Measurements from ENCODE around the gene SLC6A1. TPM values are rescaled to one million over a fixed set of nuclear protein-coding genes. Genes with fewer than 3 reads are reported as not detected.
"Not testable (repeated sequence)": the region's sequence is repeated elsewhere in the genome, so short reads cannot be mapped to it uniquely, and the experiment has no call there.

SLC6A1 gene
- total and polyA plus RNA-seq, 12 donors = 0.55 to 2.7 (median 1.7) TPM

DNA sequence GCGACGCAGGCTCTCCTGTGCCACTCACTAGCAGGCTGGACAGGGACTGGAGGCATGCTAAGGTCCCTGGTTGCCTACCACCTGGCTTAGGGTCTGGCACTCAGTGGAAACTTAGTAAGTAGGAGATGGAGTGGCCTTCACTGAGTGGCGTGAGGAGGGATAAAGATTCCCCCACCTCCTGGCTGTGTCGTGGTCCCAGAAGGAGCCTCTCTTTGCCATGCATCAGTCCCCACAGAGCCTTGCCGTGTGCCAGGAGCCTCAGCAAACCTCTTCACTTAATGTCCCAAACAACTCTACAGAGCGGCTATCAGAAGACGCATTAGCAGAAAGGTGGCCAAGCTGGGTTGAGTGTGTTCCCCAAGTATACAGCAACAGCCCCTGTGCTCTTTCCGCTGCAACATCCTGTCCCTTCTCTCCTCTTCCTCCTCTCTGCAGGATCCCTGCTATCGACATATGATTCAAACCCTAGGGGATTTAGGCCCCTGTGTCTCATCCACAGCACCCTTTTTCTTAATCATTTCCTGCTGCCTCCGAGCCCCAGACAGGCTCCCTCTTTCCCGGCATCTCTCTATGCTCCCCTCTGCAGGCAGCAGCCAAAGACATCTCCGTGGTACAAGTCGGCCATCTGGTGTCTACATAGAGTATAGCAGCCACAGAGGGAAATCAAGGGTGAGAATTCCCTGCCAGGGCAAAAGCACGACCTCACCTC, 66.7 kb downstream of the SLC6A1 start:
- H3K27me3 ChIP-seq = peaks cover 0 to 51% (median 30%) of the 10 kb centered on the region in 7 donors
- H3K9me3 ChIP-seq = peaks cover 0 to 3% (median 0%) of the 10 kb centered on the region in 11 donors
- H3K36me3 ChIP-seq = no peaks in the 10 kb centered on the region
- peaks cover 0 to 15% (median 7%) of the 10 kb centered on the region in 9 donors for H3K4me1 ChIP-seq
- H3K4me3 ChIP-seq = no peak overlapping the region
- ATAC-seq = peak; percentile 77 to 94 (median 86)
- intact Hi-C loops (cut with DNase I) = loop anchor here (1.0 to 5.0 kb wide), 12 partner anchors 108 to 302 kb away; no protein-coding TSS in a partner anchor
- peak; percentile 73 to 91 (median 82) for TF ChIP-seq CTCF (IDR thresholded peaks at IDR 0.05)
- 30 to 31% methylated on average over 14 of the region's 14 CpGs for WGBS, 2 donors
- peak in 1 of 2 donors; percentile 67 for DNase-seq
- no peak overlapping the region for H3K27ac ChIP-seq

DNA sequence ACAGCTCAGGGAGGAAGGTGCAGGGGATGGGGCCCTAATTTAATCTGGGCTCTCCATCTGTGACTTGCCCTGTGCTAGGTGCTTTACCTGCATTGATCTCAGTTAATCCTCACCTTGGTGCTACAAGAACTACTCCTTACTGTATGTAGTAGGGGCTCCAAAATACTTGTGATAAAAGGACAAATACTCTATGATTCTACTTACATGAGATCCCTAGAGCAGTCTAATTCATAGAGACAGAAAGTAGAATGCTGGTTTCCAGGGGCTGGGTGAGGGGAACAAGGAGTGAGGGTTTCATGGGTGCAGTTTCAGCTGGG, 67.2 kb downstream of the SLC6A1 start:
- ATAC-seq (peak in 1 of 8 donors; percentile 9), DNase-seq (no peak)
- Histone ChIP-seq H3K4me3 (no peak overlapping the region), H3K27ac (no peak overlapping the region), H3K9me3 (peaks cover 0 to 7% (median 0%) of the 10 kb centered on the region in 11 donors), H3K4me1 (peaks cover 0 to 15% (median 7%) of the 10 kb centered on the region in 9 donors), H3K36me3 (no peaks in the 10 kb centered on the region), H3K27me3 (peaks cover 0 to 46% (median 29%) of the 10 kb centered on the region in 7 donors)
- intact Hi-C loops (cut with DNase I) = loop anchor here (1.0 to 10.0 kb wide), 23 partner anchors 109 to 302 kb away; no protein-coding TSS in a partner anchor
- peak in 3 of 9 donors; percentile 2 to 38 (median 6) for TF ChIP-seq CTCF (IDR thresholded peaks at IDR 0.05)

DNA sequence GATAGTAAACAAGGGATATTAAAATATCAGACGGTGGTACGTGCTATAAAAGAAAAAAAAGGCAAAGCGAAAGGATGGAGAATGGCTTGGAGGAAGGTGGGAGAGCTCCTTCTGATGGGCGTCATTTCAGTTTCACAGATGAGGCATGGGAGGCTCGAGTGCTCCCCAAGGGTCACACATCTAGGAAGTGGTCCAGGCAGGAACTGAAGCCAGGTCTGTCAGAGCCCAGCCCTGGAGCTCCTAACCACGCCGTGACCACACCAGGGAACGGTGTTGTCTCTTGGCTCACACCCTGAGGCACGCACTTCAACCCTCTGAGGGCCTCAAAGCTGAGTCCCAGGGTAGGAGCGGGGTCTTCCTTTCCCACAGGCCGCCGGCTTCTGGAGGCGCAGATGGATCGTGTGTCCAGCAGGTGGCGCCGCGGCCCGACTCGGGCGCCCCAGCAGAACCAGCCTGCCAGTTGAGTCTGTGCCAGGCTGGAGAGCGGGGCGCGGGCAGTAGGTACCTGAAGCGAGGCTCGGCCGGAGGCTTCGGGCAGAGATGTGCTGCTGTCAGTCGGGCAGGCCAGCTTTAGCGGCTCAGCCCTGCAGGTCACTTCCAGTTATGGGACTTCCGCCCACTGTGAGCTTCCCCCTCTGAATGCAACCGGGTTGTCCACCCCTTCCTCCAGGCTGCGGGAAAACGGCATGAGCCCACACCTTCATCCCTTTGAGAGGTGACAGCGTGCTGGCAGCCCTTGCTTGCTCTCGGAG, 68.1 kb downstream of the SLC6A1 start:
- Histone ChIP-seq H3K36me3 (no peaks in the 10 kb centered on the region), H3K4me3 (peak overlapping the region in 8 of 10 donors; percentile 6 to 47 (median 28)), H3K27ac (no peak overlapping the region), H3K27me3 (peaks cover 0 to 45% (median 21%) of the 10 kb centered on the region in 7 donors), H3K4me1 (peaks cover 0 to 15% (median 7%) of the 10 kb centered on the region in 9 donors), H3K9me3 (peaks cover 0 to 11% (median 0%) of the 10 kb centered on the region in 11 donors)
- TF ChIP-seq CTCF (IDR thresholded peaks at IDR 0.05) = peak; percentile 70 to 93 (median 89)
- 17 to 18% methylated on average over 34 to 35 of the region's 35 CpGs for WGBS, 2 donors
- DNase-seq = peak; percentile 51 to 60
- intact Hi-C loops (cut with DNase I) = loop anchor here in 9 of 10 donors (1.0 to 10.0 kb wide), 13 partner anchors 142 to 303 kb away; no protein-coding TSS in a partner anchor
- ATAC-seq = peak; percentile 64 to 85 (median 78)

DNA sequence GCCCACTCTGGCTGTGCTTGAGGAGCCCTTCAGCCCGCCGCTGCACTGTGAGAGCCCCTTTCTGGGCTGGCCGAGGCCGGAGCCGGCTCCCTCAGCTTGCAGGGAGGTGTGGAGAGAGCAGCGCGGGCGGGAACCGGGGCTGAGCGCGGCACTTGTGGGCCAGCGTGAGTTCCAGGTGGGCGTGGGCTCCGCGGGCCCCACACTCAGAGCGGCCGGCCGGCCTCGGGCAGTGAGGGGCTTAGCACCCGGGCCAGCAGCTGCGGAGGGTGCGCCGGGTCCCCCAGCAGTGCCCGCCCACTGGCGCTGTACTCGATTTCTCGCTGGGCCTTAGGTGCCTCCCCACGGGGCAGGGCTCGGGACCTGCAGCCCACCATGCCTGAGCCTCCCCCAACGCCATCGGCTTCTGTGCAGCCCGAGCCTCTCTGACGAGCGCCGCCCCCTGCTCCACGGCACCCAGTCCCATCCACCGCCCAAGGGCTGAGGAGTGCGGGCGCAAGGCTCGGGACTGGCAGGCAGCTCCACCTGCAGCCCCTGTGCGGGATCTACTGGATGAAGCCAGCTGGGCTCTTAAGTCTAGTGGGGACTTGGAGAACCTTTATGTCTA, 68.8 kb downstream of the SLC6A1 start:
- H3K27me3 ChIP-seq = peaks cover 0 to 41% (median 21%) of the 10 kb centered on the region in 7 donors
- intact Hi-C loops (cut with DNase I) = loop anchor here in 9 of 10 donors (2.0 to 10.0 kb wide), 11 partner anchors 141 to 304 kb away; no protein-coding TSS in a partner anchor

More for the DNA sequence above, 68.8 kb downstream of the SLC6A1 start:
- H3K27ac ChIP-seq, DNase-seq, H3K36me3 ChIP-seq: not testable (repeated sequence)
- Histone ChIP-seq H3K4me1 (peaks cover 0 to 15% (median 7%) of the 10 kb centered on the region in 9 donors), H3K4me3 (peak overlapping the region in 2 of 10 donors; percentile 20 to 35), H3K9me3 (peaks cover 0 to 11% (median 0%) of the 10 kb centered on the region in 11 donors)
- peak in 1 of 8 donors; percentile 29 for ATAC-seq
- 93 to 94% methylated on average over 36 to 41 of the region's 41 CpGs for WGBS, 2 donors
